RWPE2 (cell line): ENCODE measurements around the gene GINS2.

Experiments used
- ATAC-seq: fragments of 200-7000 bp; cut with Tn5 transposase; 3 replicates; pipeline ENCODE4 v1.9.1; 2021; ENCODE audit warnings: low read depth
- DNase-seq: peaks from one replicate; pipeline ENCODE4 v3.0.0-alpha.2; 2020; ENCODE audit warnings: low spot score
- H3K27ac ChIP-seq: fragments of 450-650 bp; 2 replicates; pipeline ENCODE4 v1.5.1; 2017; ENCODE audit warnings: mild to moderate bottlenecking; ENCODE audit not compliant: poor library complexity, severe bottlenecking
- H3K27me3 ChIP-seq: fragments of 250-450 bp; sonication (Bioruptor Pico); 2 replicates; pipeline ENCODE4 v1.5.1; 2021; ENCODE audit warnings: mild to moderate bottlenecking, moderate library complexity; ENCODE audit not compliant: insufficient read depth, poor library complexity, severe bottlenecking
- H3K36me3 ChIP-seq: fragments of 250-450 bp; sonication (Bioruptor Pico); 2 replicates; pipeline ENCODE4 v1.5.1; 2020; ENCODE audit warnings: low read depth, mild to moderate bottlenecking, moderate library complexity
- H3K4me1 ChIP-seq: fragments of 250-450 bp; sonication (Bioruptor Pico); 2 replicates; pipeline ENCODE4 v1.5.1; 2021; ENCODE audit warnings: mild to moderate bottlenecking, moderate library complexity; ENCODE audit not compliant: insufficient read depth, poor library complexity, severe bottlenecking
- H3K4me3 ChIP-seq: fragments of 250-450 bp; sonication (Bioruptor Pico); 2 replicates; pipeline ENCODE4 v1.5.1; 2021; ENCODE audit warnings: mild to moderate bottlenecking, moderate library complexity; ENCODE audit not compliant: severe bottlenecking
- H3K9me3 ChIP-seq: fragments of 250-450 bp; sonication (Bioruptor Pico); 2 replicates; pipeline ENCODE4 v1.5.1; 2021; ENCODE audit warnings: mild to moderate bottlenecking, moderate library complexity; ENCODE audit not compliant: severe bottlenecking
- CTCF ChIP-seq: fragments of 450-650 bp; IDR thresholded peaks from one replicate; pipeline ENCODE4 v1.5.1; 2017; ENCODE audit warnings: mild to moderate bottlenecking, moderate library complexity; ENCODE audit not compliant: poor library complexity, severe bottlenecking

The GINS2 gene

DNA sequence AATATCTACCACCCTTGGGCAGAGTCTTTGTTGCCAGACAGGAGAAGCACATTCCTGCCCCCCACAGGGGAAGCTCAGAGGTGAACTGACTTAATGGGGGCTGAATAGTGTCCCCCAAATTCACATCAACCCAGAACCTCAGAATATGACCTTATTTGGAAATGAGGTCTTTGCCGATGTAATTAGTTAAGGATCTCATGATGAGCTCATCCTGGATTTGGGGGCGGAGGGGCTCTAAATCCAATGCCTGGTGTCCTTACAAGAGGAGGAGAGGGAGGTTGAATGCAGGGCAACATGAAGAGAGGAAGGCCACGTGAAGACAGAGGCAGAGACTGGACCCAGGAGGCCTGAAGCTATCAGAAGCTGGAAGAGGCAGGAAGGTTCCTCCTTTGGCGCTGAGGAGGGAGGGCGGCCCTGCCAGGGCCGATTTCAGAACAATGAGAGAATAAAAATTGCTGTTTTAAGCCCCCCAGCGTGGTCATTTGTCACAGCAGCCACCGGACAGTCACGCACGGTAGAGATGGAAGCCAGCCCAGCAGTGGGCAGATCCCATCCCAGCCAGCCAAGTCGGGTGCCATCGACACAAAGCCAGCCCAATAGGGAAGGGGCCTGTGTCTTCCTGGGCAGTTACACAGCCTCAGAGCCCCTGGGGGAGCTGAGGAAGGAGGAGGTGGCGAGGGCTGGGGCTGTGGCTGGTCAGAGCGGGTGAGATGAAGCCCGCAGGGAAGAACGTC lies 40.9 kb upstream of the GINS2 start:
- TF ChIP-seq CTCF = no peak
- ATAC-seq (no peak), DNase-seq (no peak)
- Histone ChIP-seq H3K27me3 (no peaks in the 10 kb centered on the region), H3K36me3 (peaks cover 97% of the 10 kb centered on the region), H3K4me3 (no peak overlapping the region), H3K9me3 (no peaks in the 10 kb centered on the region), H3K4me1 (peaks cover 14% of the 10 kb centered on the region), H3K27ac (no peak overlapping the region)

DNA sequence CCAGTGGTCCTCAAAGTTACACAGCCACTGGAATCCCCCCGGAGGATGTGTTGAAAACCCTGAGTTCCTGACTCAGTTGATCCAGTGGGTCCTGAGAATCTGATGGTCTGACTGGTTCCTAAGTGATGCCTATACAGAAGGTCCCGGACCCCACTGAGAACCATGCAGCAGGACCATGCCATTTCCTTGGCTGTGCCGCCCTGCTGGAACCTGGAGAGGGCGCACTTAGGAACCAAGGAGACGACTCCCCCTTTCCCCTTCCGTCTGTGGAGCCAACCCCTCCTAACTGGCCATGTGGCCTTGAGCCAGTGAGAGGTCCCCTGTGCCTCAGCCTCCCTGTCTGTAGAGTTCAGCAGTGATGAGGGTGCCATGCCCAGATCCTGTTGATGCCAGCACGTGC lies 40.1 kb upstream of the GINS2 start:
- ATAC-seq (no peak), DNase-seq (no peak)
- peaks cover 9% of the 10 kb centered on the region for H3K4me1 ChIP-seq
- H3K27me3 ChIP-seq = no peaks in the 10 kb centered on the region
- peaks cover 97% of the 10 kb centered on the region for H3K36me3 ChIP-seq
- H3K9me3 ChIP-seq = no peaks in the 10 kb centered on the region
- TF ChIP-seq CTCF = no peak
- no peak overlapping the region for H3K27ac ChIP-seq
- no peak overlapping the region for H3K4me3 ChIP-seq

- no peaks in the 10 kb centered on the region for H3K27me3 ChIP-seq
- no peak overlapping the region for H3K27ac ChIP-seq
- ATAC-seq (no peak), DNase-seq (peak; percentile 29)
- H3K9me3 ChIP-seq = no peaks in the 10 kb centered on the region
- no peak overlapping the region for H3K4me3 ChIP-seq
- H3K36me3 ChIP-seq = peaks cover 84% of the 10 kb centered on the region
- H3K4me1 ChIP-seq = peaks cover 9% of the 10 kb centered on the region
- no peak for TF ChIP-seq CTCF
Measured at GRCh38 chr16:85724936-85725335, 36.2 kb upstream of the GINS2 start.

DNA sequence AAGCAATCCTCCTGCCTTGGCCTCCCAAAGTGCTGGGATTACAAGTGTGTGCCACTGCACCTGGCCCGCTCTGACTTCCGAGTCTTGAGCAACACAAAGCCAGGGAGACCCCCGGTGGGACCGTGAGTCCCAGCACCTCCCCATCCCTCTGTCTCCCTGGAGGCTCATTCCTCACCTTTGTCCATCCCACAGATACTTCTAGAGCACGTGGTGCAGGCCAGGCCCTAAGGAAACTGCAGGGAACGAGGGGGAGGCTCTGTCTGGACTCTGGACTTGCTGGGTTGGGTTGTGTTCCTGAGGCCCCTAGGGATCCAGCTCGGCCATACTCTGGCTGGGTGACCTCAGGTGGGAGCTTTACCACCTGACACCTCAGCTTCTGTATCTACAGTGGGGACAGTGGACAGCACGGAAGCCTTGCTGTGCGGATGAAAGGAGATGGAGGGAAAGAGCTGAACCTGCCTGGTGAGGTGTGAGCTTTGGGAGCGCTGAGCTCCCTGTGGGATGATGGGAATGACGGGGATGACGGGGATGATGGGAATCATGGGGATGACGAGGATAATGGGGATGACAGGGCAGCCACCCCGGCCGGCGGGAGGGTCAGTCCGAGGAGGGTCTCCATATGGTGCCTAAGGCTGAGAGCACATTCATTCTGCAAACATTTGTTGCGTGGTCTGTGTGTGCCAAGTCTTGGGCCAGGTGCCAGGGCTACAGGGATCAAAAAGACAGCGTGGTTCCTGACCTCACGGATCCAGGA lies 35.5 kb upstream of the GINS2 start:
- ATAC-seq = no peak
- H3K4me3 ChIP-seq = no peak overlapping the region
- no peak overlapping the region for H3K27ac ChIP-seq
- no peaks in the 10 kb centered on the region for H3K27me3 ChIP-seq
- peaks cover 82% of the 10 kb centered on the region for H3K36me3 ChIP-seq
- DNase-seq = peak; percentile 41
- no peak for TF ChIP-seq CTCF
- peaks cover 11% of the 10 kb centered on the region for H3K4me1 ChIP-seq
- no peaks in the 10 kb centered on the region for H3K9me3 ChIP-seq
